H1 (cell line): ENCODE measurements around the gene TCERG1L. TPM values are rescaled to one million over a fixed set of nuclear protein-coding genes. Genes with fewer than 3 reads are reported as not detected.

ENCODE experiments used
- CHD2 ChIP-seq: IDR thresholded peaks from 2 replicates; pipeline ENCODE4 v1.6.1; 2012; ENCODE audit warnings: low read length, improper control_type of control experiment
- FOSL1 ChIP-seq: IDR thresholded peaks from 2 replicates; pipeline ENCODE4 v1.6.1; 2011; ENCODE audit warnings: mild to moderate bottlenecking, low read depth, low read length, moderate library complexity; ENCODE audit not compliant: insufficient read depth
- JUN ChIP-seq: IDR thresholded peaks from 2 replicates; pipeline ENCODE4 v1.6.1; 2011; ENCODE audit warnings: low read depth, mild to moderate bottlenecking, improper control_type of control experiment, low read length
- NANOG ChIP-seq: IDR thresholded peaks from 2 replicates; pipeline ENCODE4 v1.6.1; 2011; ENCODE audit warnings: low read length, low read depth, mild to moderate bottlenecking, inconsistent platforms; ENCODE audit not compliant: insufficient read depth, poor library complexity, severe bottlenecking
- POLR2A ChIP-seq, 2 experiments: IDR thresholded peaks; 1 replicate in 1 of 2; 2 replicates in 1 of 2; pipeline ENCODE4 v1.6.1; 2011; ENCODE audit warnings: low read depth in 2 of 2, low read length in 2 of 2, mild to moderate bottlenecking in 2 of 2; ENCODE audit errors: control extremely low read depth in 1 of 2
- RAD21 ChIP-seq, 2 experiments: IDR thresholded peaks in 1 of 2; conservative IDR thresholded peaks in 1 of 2; 2 replicates each; pipeline ENCODE4 v1.6.1; 2011; ENCODE audit warnings: low read depth in 2 of 2, low read length in 2 of 2, improper control_type of control experiment in 1 of 2, inconsistent platforms in 1 of 2, mild to moderate bottlenecking in 1 of 2, moderate library complexity in 1 of 2
- polyA plus RNA-seq, 7 experiments: library from polyadenylated mRNA; depleted of rRNA in 3 of 7; stranded (reverse) in 5 of 7; unstranded in 2 of 7; fragments of >200 nt in 5 of 7; fragments of 200-250 nt in 2 of 7; gene quantifications; 1 replicate in 5 of 7; 2 replicates in 1 of 7; 4 replicates in 1 of 7; pipeline versions ENCODE4 v1.2.1 to v1.2.3, GENCODE V29; 2011 to 2013; ENCODE audit warnings: missing spikeins in 2 of 7, mixed read lengths in 2 of 7
- total RNA-seq: library from RNA; stranded (reverse); fragmentation: NEBNext Ultra II Directional; extraction: Animal tissue kit (Norgen Biotek cat#: 25700); gene quantifications from 2 replicates; pipeline ENCODE4 v1.2.1, GENCODE V29; 2021
- TF ChIP-seq, protein P1 (sequence below): fragments of 300-600 bp; sonication (generic); IDR thresholded peaks from 2 replicates; pipeline ENCODE4 v1.7.1; 2012; ENCODE audit warnings: low read length, moderate library complexity, mild to moderate bottlenecking, inconsistent platforms; ENCODE audit not compliant: insufficient replicate concordance

TCERG1L gene
- total and polyA plus RNA-seq, 2 of the 8 experiments (the other 6 are each of a cell fraction or from before 2014, with no cell fraction given), result 3.9 to 6.9 TPM

- TF ChIP-seq, protein P1, sequence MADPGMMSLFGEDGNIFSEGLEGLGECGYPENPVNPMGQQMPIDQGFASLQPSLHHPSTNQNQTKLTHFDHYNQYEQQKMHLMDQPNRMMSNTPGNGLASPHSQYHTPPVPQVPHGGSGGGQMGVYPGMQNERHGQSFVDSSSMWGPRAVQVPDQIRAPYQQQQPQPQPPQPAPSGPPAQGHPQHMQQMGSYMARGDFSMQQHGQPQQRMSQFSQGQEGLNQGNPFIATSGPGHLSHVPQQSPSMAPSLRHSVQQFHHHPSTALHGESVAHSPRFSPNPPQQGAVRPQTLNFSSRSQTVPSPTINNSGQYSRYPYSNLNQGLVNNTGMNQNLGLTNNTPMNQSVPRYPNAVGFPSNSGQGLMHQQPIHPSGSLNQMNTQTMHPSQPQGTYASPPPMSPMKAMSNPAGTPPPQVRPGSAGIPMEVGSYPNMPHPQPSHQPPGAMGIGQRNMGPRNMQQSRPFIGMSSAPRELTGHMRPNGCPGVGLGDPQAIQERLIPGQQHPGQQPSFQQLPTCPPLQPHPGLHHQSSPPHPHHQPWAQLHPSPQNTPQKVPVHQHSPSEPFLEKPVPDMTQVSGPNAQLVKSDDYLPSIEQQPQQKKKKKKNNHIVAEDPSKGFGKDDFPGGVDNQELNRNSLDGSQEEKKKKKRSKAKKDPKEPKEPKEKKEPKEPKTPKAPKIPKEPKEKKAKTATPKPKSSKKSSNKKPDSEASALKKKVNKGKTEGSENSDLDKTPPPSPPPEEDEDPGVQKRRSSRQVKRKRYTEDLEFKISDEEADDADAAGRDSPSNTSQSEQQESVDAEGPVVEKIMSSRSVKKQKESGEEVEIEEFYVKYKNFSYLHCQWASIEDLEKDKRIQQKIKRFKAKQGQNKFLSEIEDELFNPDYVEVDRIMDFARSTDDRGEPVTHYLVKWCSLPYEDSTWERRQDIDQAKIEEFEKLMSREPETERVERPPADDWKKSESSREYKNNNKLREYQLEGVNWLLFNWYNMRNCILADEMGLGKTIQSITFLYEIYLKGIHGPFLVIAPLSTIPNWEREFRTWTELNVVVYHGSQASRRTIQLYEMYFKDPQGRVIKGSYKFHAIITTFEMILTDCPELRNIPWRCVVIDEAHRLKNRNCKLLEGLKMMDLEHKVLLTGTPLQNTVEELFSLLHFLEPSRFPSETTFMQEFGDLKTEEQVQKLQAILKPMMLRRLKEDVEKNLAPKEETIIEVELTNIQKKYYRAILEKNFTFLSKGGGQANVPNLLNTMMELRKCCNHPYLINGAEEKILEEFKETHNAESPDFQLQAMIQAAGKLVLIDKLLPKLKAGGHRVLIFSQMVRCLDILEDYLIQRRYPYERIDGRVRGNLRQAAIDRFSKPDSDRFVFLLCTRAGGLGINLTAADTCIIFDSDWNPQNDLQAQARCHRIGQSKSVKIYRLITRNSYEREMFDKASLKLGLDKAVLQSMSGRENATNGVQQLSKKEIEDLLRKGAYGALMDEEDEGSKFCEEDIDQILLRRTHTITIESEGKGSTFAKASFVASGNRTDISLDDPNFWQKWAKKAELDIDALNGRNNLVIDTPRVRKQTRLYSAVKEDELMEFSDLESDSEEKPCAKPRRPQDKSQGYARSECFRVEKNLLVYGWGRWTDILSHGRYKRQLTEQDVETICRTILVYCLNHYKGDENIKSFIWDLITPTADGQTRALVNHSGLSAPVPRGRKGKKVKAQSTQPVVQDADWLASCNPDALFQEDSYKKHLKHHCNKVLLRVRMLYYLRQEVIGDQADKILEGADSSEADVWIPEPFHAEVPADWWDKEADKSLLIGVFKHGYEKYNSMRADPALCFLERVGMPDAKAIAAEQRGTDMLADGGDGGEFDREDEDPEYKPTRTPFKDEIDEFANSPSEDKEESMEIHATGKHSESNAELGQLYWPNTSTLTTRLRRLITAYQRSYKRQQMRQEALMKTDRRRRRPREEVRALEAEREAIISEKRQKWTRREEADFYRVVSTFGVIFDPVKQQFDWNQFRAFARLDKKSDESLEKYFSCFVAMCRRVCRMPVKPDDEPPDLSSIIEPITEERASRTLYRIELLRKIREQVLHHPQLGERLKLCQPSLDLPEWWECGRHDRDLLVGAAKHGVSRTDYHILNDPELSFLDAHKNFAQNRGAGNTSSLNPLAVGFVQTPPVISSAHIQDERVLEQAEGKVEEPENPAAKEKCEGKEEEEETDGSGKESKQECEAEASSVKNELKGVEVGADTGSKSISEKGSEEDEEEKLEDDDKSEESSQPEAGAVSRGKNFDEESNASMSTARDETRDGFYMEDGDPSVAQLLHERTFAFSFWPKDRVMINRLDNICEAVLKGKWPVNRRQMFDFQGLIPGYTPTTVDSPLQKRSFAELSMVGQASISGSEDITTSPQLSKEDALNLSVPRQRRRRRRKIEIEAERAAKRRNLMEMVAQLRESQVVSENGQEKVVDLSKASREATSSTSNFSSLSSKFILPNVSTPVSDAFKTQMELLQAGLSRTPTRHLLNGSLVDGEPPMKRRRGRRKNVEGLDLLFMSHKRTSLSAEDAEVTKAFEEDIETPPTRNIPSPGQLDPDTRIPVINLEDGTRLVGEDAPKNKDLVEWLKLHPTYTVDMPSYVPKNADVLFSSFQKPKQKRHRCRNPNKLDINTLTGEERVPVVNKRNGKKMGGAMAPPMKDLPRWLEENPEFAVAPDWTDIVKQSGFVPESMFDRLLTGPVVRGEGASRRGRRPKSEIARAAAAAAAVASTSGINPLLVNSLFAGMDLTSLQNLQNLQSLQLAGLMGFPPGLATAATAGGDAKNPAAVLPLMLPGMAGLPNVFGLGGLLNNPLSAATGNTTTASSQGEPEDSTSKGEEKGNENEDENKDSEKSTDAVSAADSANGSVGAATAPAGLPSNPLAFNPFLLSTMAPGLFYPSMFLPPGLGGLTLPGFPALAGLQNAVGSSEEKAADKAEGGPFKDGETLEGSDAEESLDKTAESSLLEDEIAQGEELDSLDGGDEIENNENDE, result no peak
- TF ChIP-seq FOSL1 (no peak), POLR2A (IDR thresholded peaks at IDR 0.05; ENCODE audit: control extremely low read depth in 1 of 2, low read depth in 2 of 2, low read length in 2 of 2) (no peak), JUN (no peak), RAD21 (IDR thresholded peaks at IDR 0.05 in 1 of 2, conservative IDR thresholded peaks at IDR 0.05 in 1 of 2; ENCODE audit: low read depth in 2 of 2, low read length in 2 of 2) (no peak), CHD2 (no peak), NANOG (no peak)
These were observed 107.8 kb downstream of the TCERG1L start (continued) for GRCh38 chr10:131203456-131204357.
